Neural cell (in vitro differentiated cells): ENCODE results near the gene TRPM5. TPM values are rescaled to one million over a fixed set of nuclear protein-coding genes. Genes with fewer than 3 reads are reported as not detected.

Experiments used
- H2AFZ ChIP-seq: fragments of 200-600, 300-800 bp; sonication (generic), shearing (Covaris generic); 2 replicates; pipeline ENCODE4 v1.6.0; 2014; ENCODE audit warnings: low read depth, mild to moderate bottlenecking, antibody characterized with exemption, low read length, moderate library complexity
- H3F3A ChIP-seq: fragments of 200-600 bp; shearing (Covaris generic); 2 replicates; pipeline ENCODE4 v1.6.1; 2016; ENCODE audit warnings: mild to moderate bottlenecking, moderate library complexity, mixed read lengths, antibody characterized with exemption, low read length; ENCODE audit not compliant: insufficient read depth, poor library complexity, severe bottlenecking
- H3K27ac ChIP-seq: fragments of 200-600, 300-800 bp; sonication (generic), shearing (Covaris generic); 2 replicates; pipeline ENCODE4 v1.5.1; 2014; ENCODE audit warnings: mild to moderate bottlenecking, low read length, moderate library complexity
- H3K27me3 ChIP-seq: fragments of 300-800, 200-600 bp; sonication (generic), shearing (Covaris generic); 2 replicates; pipeline ENCODE4 v1.6.0; 2014; ENCODE audit warnings: mild to moderate bottlenecking, low read depth, low read length, moderate library complexity; ENCODE audit not compliant: insufficient read depth
- H3K36me3 ChIP-seq: fragments of 300-800, 200-600 bp; sonication (generic), shearing (Covaris generic); 2 replicates; pipeline ENCODE4 v1.5.1; 2014; ENCODE audit warnings: mild to moderate bottlenecking, antibody characterized with exemption, low read length, moderate library complexity; ENCODE audit not compliant: insufficient read depth
- H3K4me2 ChIP-seq: fragments of 300-800, 200-600 bp; sonication (generic), shearing (Covaris generic); 2 replicates; pipeline ENCODE4 v1.6.0; 2014; ENCODE audit warnings: mild to moderate bottlenecking, low read length
- H3K4me3 ChIP-seq: fragments of 300-800, 200-600 bp; sonication (generic), shearing (Covaris generic); 2 replicates; pipeline ENCODE4 v1.5.1; 2014; ENCODE audit warnings: mild to moderate bottlenecking, low read length, moderate library complexity
- H3K79me2 ChIP-seq: fragments of 200-600 bp; shearing (Covaris generic); replicated peaks from 2 replicates; pipeline ENCODE4 v1.6.0; 2014; ENCODE audit warnings: mild to moderate bottlenecking, low read length, moderate library complexity; ENCODE audit not compliant: insufficient read depth
- H3K9ac ChIP-seq: fragments of 300-800, 200-600 bp; sonication (generic), shearing (Covaris generic); 2 replicates; pipeline ENCODE4 v1.6.1; 2016; ENCODE audit warnings: mild to moderate bottlenecking, low read length, mixed read lengths
- H3K9me2 ChIP-seq: fragments of 200-600 bp; shearing (Covaris generic); 2 replicates; pipeline ENCODE4 v1.6.1; 2016; ENCODE audit warnings: mild to moderate bottlenecking, low read length, mixed read lengths; ENCODE audit not compliant: insufficient read depth
- H3K9me3 ChIP-seq: fragments of 200-600, 300-800 bp; sonication (generic), shearing (Covaris generic); 2 replicates; pipeline ENCODE4 v1.6.1; 2016; ENCODE audit warnings: mild to moderate bottlenecking, mixed run types, low read length, moderate library complexity, mixed read lengths
- H4K20me1 ChIP-seq: fragments of 200-600 bp; shearing (Covaris generic); 2 replicates; pipeline ENCODE4 v1.6.1; 2016; ENCODE audit warnings: mild to moderate bottlenecking, mixed run types; ENCODE audit not compliant: insufficient read depth
- EP300 ChIP-seq: fragments of 450-650 bp; conservative IDR thresholded peaks from 2 replicates; pipeline ENCODE4 v1.6.1; 2014; ENCODE audit warnings: antibody characterized with exemption, mild to moderate bottlenecking, moderate library complexity; ENCODE audit not compliant: poor library complexity, severe bottlenecking
- EZH2 ChIP-seq: fragments of 200-600, 300-800 bp; shearing (Covaris generic), sonication (generic); IDR thresholded peaks from 2 replicates; pipeline ENCODE4 v1.6.1; 2014; ENCODE audit warnings: antibody characterized with exemption, low read length, borderline replicate concordance, mild to moderate bottlenecking; ENCODE audit not compliant: insufficient read depth, poor library complexity, severe bottlenecking
- MXI1 ChIP-seq: fragments of 450-650 bp; conservative IDR thresholded peaks from 2 replicates; pipeline ENCODE4 v1.6.1; 2014; ENCODE audit warnings: antibody characterized with exemption, mild to moderate bottlenecking; ENCODE audit not compliant: poor library complexity, severe bottlenecking
- POLR2AphosphoS5 ChIP-seq: IDR thresholded peaks from 2 replicates; pipeline ENCODE4 v1.6.1; 2012
- RAD21 ChIP-seq: fragments of 450-650 bp; conservative IDR thresholded peaks from 2 replicates; pipeline ENCODE4 v1.6.1; 2014; ENCODE audit warnings: antibody characterized with exemption, mild to moderate bottlenecking, moderate library complexity
- REST ChIP-seq: IDR thresholded peaks from 2 replicates; pipeline ENCODE4 v1.6.1; 2012; ENCODE audit warnings: borderline replicate concordance
- SMC3 ChIP-seq: fragments of 450-650 bp; conservative IDR thresholded peaks from 2 replicates; pipeline ENCODE4 v1.6.1; 2014; ENCODE audit warnings: antibody characterized with exemption, mild to moderate bottlenecking, moderate library complexity; ENCODE audit not compliant: poor library complexity
- TAF1 ChIP-seq: IDR thresholded peaks from 2 replicates; pipeline ENCODE4 v1.6.1; 2012; ENCODE audit warnings: low read depth
- polyA plus RNA-seq: library from polyadenylated mRNA; depleted of rRNA; stranded (reverse); fragments of >200 nt; gene quantifications from 2 replicates; pipeline ENCODE4 v1.2.3, GENCODE V29; 2014
- TF ChIP-seq, protein P1 (sequence below): fragments of 450-650 bp; IDR thresholded peaks from 2 replicates; pipeline ENCODE4 v1.5.1; 2014; ENCODE audit warnings: antibody characterized with exemption, mild to moderate bottlenecking, moderate library complexity; ENCODE audit not compliant: poor library complexity, severe bottlenecking

Gene TRPM5
- polyA plus RNA-seq, 1 donor from 2014 or later: not detected

DNA sequence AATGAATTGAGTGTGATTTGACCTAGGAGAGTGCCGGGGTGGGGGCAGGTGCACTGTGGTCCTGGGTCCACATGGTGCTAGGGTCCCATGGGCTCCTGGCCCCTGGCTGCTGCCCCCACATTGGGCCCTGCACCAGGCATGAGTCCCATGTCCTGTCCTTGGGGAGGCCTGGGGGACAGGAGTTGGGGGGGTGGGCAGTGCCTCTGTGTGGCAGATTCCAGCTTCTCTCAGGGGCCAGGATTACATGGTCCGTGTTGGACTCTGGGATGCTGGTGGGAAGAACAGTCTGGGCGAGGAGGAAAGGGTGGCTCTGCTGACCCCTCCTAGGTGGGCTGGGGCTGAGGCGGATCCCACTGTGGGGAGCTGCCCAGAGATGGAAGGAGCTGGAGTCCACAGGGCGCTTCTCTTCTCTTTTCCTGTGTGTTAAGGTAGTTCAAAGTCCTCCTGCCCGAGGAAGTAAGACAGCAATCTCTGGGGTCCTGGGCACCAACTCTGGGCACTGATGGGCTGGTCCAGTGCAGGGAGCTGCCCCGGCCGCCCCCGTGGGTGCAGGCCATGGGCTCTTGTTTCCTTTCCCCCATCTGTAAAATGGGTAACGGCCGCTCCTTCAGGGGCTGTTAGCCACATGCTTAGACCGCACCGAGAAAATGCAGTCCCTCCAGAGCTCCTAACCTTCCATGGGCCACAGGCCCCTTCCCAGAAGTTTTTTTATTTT, 20.3 kb upstream of the TRPM5 start:
- no peaks in the 10 kb centered on the region for H3K36me3 ChIP-seq
- H3K9me2 ChIP-seq: no peaks in the 10 kb centered on the region
- H3K79me2 ChIP-seq: no peaks in the 10 kb centered on the region
- H2AFZ ChIP-seq: no peak overlapping the region
- TF ChIP-seq RAD21: no peak
- no peak for TF ChIP-seq SMC3
- TF ChIP-seq MXI1: no peak
- TF ChIP-seq EZH2: no peak
- no peak for TF ChIP-seq TAF1
- TF ChIP-seq, protein P1, sequence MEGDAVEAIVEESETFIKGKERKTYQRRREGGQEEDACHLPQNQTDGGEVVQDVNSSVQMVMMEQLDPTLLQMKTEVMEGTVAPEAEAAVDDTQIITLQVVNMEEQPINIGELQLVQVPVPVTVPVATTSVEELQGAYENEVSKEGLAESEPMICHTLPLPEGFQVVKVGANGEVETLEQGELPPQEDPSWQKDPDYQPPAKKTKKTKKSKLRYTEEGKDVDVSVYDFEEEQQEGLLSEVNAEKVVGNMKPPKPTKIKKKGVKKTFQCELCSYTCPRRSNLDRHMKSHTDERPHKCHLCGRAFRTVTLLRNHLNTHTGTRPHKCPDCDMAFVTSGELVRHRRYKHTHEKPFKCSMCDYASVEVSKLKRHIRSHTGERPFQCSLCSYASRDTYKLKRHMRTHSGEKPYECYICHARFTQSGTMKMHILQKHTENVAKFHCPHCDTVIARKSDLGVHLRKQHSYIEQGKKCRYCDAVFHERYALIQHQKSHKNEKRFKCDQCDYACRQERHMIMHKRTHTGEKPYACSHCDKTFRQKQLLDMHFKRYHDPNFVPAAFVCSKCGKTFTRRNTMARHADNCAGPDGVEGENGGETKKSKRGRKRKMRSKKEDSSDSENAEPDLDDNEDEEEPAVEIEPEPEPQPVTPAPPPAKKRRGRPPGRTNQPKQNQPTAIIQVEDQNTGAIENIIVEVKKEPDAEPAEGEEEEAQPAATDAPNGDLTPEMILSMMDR: no peak
- TF ChIP-seq POLR2AphosphoS5: no peak
- no peak for TF ChIP-seq EP300
- TF ChIP-seq REST: no peak
- H3K27ac ChIP-seq: no peak overlapping the region
- no peak overlapping the region for H3K4me3 ChIP-seq
- no peak overlapping the region for H3K4me2 ChIP-seq
- no peaks in the 10 kb centered on the region for H3K9me3 ChIP-seq
- H3F3A ChIP-seq: no peaks in the 10 kb centered on the region
- no peaks in the 10 kb centered on the region for H4K20me1 ChIP-seq
- H3K27me3 ChIP-seq: no peaks in the 10 kb centered on the region
- no peak overlapping the region for H3K9ac ChIP-seq

DNA sequence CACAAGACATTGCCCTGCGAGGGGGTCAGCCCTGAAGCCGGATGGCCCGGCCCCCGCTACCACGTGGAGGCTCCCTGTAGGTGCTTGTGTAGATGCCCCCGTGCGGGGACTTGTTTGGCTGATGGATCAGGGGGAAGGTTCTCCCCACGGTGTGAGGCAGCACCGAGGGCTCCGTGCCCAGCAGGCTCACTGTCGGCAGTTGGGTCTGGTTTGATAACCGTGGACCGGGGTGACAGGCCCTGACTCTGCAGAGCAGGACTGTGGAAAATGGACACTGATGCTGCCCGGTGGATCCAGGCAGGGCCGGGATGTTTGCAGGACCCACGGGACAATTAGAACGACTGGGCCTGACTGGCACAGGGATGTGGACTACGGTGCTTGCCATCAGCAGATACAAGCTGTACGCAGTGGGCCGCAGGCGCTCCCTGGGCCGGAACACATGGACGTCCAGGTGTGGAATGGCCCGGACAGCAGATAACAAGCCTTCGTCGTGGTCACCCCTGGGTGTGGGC, 19.5 kb upstream of the TRPM5 start:
- H3K9ac ChIP-seq: no peak overlapping the region
- H3K9me2 ChIP-seq: no peaks in the 10 kb centered on the region
- TF ChIP-seq TAF1 (no peak), EP300 (no peak), SMC3 (no peak), REST (no peak), POLR2AphosphoS5 (no peak), RAD21 (no peak), EZH2 (no peak), MXI1 (no peak)
- TF ChIP-seq, protein P1: no peak

More for the DNA sequence above, 19.5 kb upstream of the TRPM5 start:
- no peaks in the 10 kb centered on the region for H3K79me2 ChIP-seq
- no peaks in the 10 kb centered on the region for H3K27me3 ChIP-seq
- H3F3A ChIP-seq: no peaks in the 10 kb centered on the region
- H3K27ac ChIP-seq: no peak overlapping the region
- no peak overlapping the region for H3K4me3 ChIP-seq
- H2AFZ ChIP-seq: no peak overlapping the region
- H3K36me3 ChIP-seq: no peaks in the 10 kb centered on the region
- H3K9me3 ChIP-seq: no peaks in the 10 kb centered on the region
- H4K20me1 ChIP-seq: no peaks in the 10 kb centered on the region
- no peak overlapping the region for H3K4me2 ChIP-seq
